ENCODE data around the gene PGAP3.

The PGAP3 gene

DNA sequence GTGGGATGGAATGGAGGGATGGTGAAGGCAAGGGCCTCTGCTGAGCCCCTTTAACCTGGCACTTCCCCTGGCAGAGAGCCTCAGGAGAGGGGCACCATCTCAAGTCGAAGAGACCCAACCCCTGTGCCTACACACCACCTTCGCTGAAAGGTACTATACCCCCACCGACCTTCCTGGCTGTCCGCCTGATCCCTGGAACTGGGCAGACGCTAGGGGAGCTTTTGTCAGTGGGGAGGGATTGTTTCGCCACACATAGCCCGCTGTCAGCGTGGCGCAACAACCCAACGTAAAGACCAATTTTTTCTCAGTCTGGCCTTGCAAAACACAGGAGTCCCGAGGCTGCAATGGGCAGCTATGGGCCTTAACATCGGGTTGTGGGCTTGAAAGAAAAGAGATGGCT lies 58.0 kb downstream of the PGAP3 start:
- ChIA-PET CTCF (interaction anchor here (1.5 to 28.8 kb wide), 4 partner anchors 6 to 74 kb away, joined by 3 to 822 read pairs (median 802); partner anchors contain the start of genes PPP1R1B and STARD3), POLR2A (interaction anchor here (0.6 kb wide), 1 partner anchor 364 kb away, joined by 4 read pairs; no protein-coding TSS in a partner anchor)
- no peak for DNase-seq (ENCODE audit: low read depth, low spot score)

DNA sequence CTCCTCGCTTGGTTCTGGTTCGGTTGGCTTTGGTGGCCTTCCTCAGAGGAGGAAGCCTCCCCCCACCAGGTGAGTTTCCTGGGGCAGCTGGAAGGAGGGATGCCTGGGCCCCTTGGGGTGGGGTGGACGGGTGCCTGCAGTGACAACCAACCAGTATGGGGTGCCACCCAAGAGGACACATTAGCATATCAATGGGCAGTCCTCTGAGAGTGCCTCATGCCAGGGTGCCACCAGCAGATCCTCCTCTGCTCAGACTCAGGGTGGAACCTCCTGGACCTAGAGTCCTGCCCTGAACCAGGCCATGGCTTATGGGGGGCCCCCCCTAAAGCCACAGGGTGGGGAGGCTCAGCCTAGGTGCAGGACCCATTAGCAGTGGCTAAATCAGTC lies 58.4 kb downstream of the PGAP3 start:
- ChIA-PET POLR2A (no interaction called here), CTCF (interaction anchor here (1.5 to 28.8 kb wide), 5 partner anchors 5 to 74 kb away, joined by 3 to 822 read pairs (median 781); partner anchors contain the start of genes PNMT, PPP1R1B, STARD3 and TCAP)
- no peak for DNase-seq (ENCODE audit: low read depth, low spot score)
- H3K4me3 ChIP-seq (ENCODE audit: low read depth, low read length) = no peak overlapping the region
- TF ChIP-seq, protein P1, sequence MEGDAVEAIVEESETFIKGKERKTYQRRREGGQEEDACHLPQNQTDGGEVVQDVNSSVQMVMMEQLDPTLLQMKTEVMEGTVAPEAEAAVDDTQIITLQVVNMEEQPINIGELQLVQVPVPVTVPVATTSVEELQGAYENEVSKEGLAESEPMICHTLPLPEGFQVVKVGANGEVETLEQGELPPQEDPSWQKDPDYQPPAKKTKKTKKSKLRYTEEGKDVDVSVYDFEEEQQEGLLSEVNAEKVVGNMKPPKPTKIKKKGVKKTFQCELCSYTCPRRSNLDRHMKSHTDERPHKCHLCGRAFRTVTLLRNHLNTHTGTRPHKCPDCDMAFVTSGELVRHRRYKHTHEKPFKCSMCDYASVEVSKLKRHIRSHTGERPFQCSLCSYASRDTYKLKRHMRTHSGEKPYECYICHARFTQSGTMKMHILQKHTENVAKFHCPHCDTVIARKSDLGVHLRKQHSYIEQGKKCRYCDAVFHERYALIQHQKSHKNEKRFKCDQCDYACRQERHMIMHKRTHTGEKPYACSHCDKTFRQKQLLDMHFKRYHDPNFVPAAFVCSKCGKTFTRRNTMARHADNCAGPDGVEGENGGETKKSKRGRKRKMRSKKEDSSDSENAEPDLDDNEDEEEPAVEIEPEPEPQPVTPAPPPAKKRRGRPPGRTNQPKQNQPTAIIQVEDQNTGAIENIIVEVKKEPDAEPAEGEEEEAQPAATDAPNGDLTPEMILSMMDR (IDR thresholded peaks at IDR 0.05; ENCODE audit: insufficient read depth, low read length, missing control alignments) = no peak

More for the DNA sequence above, 58.0 kb downstream of the PGAP3 start:
- TF ChIP-seq, protein P1 (IDR thresholded peaks at IDR 0.05; ENCODE audit: insufficient read depth, low read length, missing control alignments) = no peak
- H3K4me3 ChIP-seq (ENCODE audit: low read depth, low read length) = no peak overlapping the region

DNA sequence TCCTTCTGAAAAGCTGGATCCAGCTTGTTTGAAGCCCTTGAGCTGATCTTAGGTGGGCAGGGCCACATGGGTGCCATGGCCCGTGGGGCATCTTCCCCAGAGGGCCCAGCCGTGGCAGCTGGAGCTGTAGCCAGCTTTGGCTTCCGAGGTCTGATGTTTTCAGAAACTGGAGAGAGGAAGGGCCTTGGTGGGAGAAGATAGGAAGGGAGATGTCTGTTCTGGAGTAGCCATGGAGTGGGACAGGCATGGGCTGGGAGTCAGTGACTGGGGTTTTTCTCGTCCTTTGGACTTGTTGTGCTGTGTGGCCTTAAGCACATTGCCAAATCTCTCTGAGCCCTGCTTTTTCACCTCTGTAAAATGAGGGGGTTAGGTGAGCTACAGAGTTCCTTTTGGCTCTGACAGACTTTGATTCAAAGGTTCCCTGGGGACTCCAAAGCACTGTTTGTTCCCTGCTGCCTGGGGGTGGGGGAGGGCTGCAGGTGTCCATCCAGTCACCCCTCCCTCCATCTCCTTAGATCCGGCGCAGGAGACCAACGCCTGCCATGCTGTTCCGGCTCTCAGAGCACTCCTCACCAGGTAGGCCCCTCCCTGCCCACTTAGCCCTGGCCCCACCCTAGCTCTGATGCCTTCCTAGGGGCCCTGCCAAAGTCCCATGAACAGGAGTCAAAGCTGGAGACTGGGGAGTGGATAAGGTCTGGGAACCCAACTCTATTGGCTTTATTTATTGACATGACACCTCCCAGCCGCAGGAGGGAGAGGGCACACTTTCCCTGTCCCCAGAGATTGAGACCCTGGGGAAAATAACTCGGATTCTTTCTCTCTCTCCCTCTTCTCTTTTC lies 59.0 kb downstream of the PGAP3 start:
- TF ChIP-seq, protein P1 (IDR thresholded peaks at IDR 0.05; ENCODE audit: insufficient read depth, low read length, missing control alignments) = no peak
- ChIA-PET CTCF (interaction anchor here (0.7 to 28.8 kb wide), 5 partner anchors 5 to 108 kb away, joined by 4 to 822 read pairs (median 781); partner anchors contain the start of genes PNMT, PPP1R1B, STARD3 and TCAP), POLR2A (interaction anchor here (1.6 kb wide), 1 partner anchor 59 kb away, joined by 4 read pairs; the partner anchor contains the start of gene PGAP3)
- DNase-seq (ENCODE audit: low read depth, low spot score) = no peak
- H3K4me3 ChIP-seq (ENCODE audit: low read depth, low read length) = no peak overlapping the region

DNA sequence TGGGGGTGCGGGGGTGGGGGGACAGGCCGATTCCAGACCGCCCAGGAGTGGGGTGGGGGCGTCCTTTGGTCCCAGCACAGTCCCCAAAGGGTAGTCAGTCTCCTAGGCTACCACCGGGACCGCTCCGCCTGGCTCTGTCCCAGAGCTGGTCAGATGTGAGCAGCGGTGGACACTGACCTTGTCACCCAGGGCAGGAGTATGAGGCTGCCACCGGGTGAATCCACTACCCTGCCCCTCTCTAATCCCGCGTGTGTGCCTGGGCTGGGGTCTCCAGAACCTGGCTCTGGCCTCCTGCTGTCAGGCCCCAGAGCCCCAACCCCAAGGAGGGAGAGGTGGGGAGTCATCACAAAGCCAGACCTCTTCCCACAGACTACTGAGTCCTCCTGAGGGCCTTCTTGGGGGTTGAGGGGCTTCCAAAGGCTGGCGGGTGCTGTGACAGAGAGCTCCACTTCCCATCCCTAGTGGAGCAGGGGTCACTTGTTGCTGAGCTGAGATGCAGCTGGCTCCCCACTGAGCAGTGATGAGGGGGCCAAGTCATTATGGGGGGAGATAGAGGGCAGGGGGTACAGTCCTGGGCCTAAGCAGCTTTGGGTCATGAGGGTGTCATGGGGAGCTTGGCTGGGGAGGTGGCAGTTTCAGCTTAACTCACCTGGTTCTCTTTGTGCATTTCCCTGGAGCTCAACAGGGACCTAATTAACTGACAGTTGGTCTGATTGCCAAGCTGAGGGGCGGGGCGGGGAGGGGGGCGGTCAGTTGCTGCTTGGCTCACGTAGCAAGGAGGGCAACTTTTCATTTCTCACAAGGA lies 59.9 kb downstream of the PGAP3 start:
- no peak for DNase-seq (ENCODE audit: low read depth, low spot score)
- no peak overlapping the region for H3K4me3 ChIP-seq (ENCODE audit: low read depth, low read length)
- ChIA-PET CTCF (interaction anchor here (0.7 to 28.8 kb wide), 5 partner anchors 4 to 109 kb away, joined by 4 to 822 read pairs (median 781); partner anchors contain the start of genes PNMT, PPP1R1B, STARD3 and TCAP), POLR2A (interaction anchor here (1.6 kb wide), 1 partner anchor 60 kb away, joined by 4 read pairs; the partner anchor contains the start of gene PGAP3)
- TF ChIP-seq, protein P1 (IDR thresholded peaks at IDR 0.05; ENCODE audit: insufficient read depth, low read length, missing control alignments) = no peak

DNA sequence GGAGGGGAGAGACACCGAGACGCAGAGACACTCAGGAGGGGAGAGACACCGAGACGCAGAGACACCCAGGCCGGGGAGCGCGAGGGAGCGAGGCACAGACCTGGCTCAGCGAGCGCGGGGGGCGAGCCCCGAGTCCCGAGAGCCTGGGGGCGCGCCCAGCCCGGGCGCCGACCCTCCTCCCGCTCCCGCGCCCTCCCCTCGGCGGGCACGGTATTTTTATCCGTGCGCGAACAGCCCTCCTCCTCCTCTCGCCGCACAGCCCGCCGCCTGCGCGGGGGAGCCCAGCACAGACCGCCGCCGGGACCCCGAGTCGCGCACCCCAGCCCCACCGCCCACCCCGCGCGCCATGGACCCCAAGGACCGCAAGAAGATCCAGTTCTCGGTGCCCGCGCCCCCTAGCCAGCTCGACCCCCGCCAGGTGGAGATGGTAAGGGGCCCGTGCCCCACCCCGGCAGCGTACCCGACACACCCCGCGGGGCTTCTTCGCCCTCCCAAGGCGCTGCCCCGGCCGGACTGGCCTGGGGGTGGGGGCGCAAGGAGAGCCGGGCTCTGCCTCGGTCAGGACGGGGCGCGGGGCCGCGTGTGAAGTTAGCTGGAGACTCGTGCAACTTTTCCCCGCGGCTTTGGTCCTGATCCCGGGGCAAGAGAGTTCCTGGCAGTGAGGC lies 60.7 kb downstream of the PGAP3 start:
- DNase-seq (ENCODE audit: low read depth, low spot score) = no peak
- ChIA-PET POLR2A (interaction anchor here (1.6 kb wide), 1 partner anchor 60 kb away, joined by 4 read pairs; the partner anchor contains the start of gene PGAP3), CTCF (interaction anchor here (0.8 to 28.8 kb wide), 5 partner anchors 3 to 72 kb away, joined by 3 to 822 read pairs (median 781); partner anchors contain the start of genes PNMT, PPP1R1B, STARD3 and TCAP)
- TF ChIP-seq, protein P1 (IDR thresholded peaks at IDR 0.05; ENCODE audit: insufficient read depth, low read length, missing control alignments) = no peak
- peak overlapping the region; percentile 30 for H3K4me3 ChIP-seq (ENCODE audit: low read depth, low read length)
